HG03469 (cell line): Measurements from ENCODE around the gene LSAMP.

Experiments
- ATAC-seq: cut with Tn5 transposase; IDR thresholded peaks from one replicate; pipeline ENCODE4 v1.9.1; 2021; ENCODE audit warnings: mild to moderate bottlenecking, moderate library complexity, moderate number of reproducible peaks; ENCODE audit not compliant: unreplicated experiment

The LSAMP gene

DNA sequence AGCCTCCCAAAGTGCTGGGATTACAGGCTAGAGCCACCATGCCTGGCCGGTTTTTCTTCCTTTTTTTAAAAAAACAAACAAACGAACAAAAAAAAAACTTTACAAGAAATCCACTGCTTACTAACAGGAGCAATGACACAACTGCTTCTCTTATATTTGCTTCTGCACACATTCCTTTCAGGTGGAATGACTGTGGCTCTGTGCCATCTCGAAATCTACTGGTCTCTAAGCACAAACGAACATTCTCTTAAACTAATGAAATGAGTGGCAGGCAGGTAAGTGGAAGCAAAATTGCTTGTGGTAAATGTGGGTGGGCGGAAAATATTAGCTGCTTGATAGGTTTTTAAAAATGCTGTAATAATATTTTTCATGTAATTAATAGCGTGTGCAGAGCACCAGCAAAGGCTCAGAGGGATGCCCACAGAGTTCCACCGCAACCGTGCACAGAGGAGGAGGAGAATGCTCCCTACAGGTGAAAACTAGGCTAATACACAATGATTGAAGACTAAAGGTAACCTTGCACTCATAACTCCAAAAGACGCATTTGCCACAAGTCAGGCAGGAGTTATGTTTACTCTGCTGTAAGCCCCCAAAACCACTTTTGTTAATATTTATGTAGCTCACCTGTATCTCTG is 77.4 kb downstream of the LSAMP start:
- no peak for ATAC-seq

DNA sequence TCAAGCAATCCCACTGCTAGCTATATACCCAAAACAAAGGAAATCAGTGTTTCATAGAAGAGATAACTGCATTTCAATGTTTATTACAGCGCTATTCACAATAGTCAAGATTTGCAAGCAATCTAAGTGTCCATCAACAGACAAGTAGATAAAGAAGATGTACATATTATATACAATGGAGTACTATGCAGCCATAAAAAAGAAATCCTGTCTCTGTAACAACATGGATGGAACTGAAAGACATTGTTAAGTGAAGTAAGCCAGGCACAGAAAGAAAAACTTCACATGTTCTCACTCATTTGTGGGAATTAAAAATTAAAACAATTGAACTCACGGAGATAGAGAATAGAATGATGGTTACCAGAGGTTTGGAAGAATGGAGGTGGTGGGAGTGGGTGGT is 89.2 kb downstream of the LSAMP start:
- no peak for ATAC-seq

DNA sequence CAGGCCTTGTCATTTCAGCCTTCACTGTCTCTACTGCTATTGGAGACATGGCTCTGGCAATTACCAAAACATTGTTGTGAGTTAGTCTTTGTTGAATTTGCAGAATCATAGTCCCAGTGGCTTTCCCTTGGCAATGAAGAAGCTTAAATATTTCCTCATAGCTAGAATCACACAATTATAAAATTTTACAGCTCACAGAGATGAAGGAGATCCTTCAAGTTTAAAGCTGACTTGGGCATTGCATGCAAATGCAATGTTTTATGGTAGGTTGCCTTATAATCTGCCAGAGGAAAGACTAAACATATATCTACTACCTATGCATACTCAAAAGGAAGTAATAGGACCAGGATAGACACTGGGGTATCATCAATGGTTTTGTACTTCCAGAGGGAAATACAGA is 90.9 kb downstream of the LSAMP start:
- ATAC-seq: no peak

DNA sequence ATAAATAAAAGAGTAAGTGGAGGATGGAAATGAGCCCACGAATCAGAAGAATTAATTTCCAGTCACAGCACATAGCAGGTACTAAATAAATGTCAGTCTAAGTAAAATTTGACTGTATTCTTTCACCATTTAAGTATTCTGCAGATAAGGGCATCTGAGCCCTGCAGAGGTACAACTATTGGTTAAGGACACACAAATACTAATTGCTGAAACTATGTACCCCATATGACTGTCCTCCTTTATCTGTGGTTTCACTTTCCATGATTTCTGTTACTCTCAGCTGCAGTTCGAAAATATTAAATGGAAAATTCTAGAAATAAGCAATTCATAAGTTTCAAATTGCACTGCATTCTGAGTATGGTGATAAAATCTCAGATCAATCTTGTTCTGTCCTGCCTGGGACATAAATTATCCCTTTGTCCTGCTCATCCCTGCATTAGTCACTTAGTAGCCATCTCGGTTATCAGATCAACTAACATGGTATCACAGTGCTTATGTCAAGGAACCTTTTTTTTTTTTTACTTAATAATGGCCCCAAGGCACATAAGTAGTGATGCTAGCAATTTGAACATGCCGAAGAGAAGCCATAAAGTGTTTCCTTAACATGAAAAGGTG is 95.1 kb downstream of the LSAMP start:
- no peak for ATAC-seq

DNA sequence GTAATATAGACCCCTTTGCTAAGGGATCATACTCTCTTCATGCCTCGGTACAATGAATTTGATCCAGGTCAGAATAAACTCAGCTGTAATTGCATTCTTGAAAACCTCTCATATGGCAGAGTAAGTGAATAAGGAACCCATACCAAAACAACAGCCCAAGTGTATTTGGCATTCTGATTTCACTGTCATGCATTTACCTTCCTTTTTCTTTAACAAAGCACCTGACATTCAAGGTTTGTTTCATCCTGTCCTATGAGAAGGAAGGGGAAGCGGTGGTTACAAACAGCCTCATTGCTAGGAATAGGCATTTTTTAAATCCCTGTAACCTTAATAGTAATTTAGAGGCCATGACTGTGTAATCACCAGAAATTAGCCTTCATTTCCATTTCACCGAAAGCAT is 97.1 kb downstream of the LSAMP start:
- no peak for ATAC-seq

DNA sequence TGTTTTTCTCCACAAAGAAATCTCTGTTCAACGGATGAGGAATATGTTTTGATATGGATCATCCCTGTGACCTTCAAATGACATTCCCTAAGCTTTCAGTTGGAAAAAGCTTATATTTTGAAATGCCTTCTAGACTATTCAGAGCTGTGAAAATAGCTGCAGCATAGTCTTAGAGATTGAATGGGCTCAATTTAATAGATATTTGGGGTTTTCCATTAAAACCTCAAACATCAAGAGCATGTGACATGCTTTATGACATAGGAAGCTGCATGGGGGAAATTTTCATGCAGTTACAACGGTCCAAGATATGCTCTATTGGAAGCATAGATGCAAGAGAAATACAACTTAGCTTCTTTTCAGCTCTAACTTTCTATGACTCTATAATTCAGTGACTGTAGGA is 102.8 kb downstream of the LSAMP start:
- no peak for ATAC-seq

DNA sequence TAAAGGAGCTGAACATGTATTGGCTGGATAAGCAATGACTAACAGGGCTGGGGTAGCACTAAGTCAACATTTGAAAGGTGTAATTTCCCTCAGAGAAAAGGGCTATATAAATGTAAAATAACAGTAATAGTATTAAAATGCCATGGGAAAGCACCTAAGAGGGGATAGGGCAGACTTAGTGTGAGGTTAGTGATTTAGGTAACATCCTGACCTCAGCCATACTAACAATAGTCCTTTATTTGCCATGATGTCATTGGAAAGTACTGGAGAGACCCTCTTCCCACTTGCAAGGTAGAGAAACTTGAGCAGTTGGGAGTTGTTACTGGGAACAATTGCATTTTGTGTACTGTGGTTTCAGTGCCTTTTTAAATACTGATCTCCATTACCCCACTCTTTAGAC is 103.4 kb downstream of the LSAMP start:
- ATAC-seq: no peak

DNA sequence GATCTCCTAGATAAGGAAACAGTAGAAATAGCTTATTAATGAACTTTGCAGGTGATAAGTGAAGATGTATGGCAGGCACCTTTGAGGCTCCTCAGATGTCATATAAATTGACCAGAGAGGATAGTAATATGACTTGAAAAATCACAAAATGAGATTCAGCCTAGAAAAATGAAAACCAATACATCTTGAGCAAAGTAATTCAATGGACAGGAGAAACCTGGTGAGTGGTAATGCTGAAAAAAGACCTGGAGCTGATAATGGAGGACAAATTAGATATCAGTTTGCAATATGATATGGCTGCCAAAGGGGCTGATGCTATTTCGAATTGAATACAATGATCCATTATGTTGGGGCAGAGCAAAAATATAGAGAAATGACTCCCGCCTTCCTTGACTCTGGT is 103.9 kb downstream of the LSAMP start:
- no peak for ATAC-seq

DNA sequence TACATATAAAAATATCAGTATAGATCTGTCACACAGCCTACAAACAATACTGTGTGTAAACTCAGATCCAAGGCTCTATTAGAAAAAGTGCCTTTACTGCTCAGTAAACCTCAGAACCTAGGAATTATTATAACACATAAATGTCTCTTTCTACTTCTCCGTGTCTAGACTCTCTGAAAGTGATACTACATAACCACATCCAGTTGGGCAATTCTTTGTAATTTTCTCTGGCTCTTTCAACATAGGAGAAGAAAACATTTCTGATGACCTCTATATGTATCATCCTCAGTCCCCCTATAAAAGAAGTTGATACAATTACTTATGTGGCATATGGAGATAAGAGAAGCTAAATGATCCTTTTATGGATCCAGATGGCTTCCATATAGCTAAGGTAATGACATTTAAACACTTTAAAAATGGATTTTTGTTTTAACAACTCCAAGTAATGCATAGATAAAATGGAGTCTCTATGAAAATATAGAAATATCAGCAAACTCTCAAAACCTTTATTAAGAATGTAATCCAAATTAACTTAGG is 104.5 kb downstream of the LSAMP start:
- ATAC-seq: no peak

DNA sequence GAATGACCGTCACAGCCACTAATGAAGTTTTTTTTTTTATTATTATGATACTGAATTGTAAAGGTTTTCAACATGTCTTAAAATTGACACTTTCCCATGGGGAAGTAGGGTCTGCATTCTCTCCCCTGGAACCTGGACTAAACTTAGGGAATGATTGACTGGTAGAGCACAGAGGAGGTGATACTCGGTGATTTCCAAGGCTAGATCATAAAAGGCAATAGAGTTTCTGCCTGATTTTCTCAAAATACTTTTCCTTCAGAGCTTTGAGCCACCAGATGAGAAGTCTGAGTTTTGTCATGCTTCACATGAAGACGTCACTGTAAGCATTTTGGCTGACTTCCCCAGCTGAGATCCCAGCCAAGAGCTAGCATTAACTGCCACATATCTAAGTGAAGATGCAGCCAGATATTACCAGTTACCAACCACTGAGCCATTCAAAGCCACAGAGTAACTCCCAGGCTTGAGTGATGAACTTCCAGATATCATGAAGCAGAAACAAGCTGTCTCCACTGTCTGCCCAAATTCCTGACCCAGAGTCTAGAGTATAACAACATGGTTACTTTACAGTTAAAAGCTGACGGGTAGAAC is 105.8 kb downstream of the LSAMP start:
- no peak for ATAC-seq

DNA sequence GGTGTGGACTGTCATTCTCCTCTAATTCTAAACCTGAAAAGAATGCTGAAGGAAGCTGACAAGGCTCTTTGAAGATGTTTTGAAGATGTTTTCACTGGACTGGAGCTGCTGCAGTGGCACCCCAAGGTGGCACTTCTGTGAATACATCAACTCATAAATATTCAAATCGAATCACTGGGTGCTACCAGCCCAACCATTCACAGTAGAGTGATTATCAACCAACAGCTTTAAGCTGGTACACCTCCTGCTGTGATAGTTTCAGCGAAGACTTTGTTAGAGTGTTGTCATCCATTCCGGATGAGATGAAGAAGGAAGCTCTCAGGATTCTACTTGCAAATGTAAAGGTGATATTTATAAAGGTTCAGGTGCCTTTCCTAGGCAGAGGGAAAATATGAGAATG is 106.6 kb downstream of the LSAMP start:
- ATAC-seq: no peak

DNA sequence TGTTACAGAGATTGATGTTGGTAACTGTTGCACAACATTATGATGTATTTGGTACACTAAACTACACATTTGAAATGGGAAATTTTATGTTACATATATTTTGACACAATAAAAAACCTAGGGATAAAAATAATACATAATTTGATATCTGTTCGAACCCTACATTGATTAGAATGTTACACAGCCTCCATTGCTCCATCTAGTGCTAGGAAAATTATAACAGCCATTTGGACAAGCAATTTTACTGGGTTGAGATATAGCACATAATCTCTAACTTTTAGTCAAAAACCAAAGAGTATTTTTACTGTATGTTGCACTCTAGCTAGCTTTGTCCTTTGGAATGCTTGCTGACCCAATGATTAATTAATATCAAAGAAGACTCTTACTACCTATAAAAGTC is 108.1 kb downstream of the LSAMP start:
- ATAC-seq: no peak

DNA sequence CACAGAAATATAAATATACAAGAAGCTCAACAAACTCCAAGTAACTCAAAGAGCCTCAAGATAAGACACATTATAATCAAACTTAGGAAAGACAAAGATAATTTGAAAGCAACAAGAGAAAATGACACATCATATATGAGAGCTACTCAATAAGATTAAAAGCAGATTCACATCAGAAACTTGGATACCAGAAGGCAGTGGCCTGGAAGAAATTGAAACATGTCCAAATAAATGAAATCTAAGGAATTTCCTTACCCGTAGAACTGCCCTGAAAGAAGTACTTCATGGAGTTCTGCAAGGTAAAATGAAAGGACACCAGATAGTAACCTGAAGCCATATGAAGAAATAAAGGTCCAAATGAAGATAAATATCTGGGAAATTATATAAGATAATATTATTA is 113.9 kb downstream of the LSAMP start:
- no peak for ATAC-seq

DNA sequence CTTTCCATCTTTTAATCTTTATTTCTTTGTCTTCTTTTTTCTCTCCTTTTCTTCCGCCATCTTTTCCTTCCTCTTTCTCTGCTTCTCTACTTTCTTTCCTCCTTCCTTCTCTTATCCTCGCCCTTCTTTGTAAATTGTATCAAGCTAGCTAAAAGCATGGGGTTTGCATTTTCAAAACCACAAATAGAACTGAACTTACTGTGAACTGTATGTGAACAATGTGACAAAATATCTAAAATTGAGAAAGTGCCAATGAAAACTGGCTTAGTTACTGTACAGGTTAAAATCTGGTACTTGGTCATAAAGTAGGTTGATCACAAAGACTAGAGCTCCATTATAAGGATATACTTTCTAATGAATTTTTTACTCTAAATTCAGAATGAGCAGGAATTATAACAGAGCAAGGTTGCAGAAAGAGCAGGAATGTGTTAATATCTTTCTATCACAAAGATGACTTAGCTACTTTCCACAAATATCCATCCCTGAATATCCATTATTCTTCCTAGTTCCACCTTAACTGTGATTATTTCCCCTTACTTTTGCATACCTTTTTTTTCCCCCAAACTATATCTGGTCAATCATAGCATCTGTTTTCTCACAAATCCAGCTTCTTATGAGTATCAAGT is 122.4 kb downstream of the LSAMP start:
- ATAC-seq: no peak

DNA sequence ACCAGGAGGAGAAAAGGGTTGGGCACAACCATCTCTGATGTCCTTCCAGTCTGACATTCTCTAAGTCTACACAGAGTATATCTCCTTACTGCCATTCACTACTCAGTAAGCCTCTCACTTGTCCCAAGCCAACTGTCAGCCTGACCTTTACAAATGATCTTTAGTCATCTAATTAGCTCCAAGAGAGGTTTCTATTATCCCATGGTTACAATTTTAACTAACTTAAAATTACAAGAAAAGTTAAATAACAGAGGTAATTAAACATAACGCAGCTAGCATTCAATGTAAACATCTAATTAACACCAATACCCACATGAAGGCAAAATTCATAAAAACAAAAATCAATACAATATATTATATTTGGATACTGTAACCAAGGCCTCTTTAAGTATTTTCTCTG is 126.9 kb downstream of the LSAMP start:
- ATAC-seq: no peak

DNA sequence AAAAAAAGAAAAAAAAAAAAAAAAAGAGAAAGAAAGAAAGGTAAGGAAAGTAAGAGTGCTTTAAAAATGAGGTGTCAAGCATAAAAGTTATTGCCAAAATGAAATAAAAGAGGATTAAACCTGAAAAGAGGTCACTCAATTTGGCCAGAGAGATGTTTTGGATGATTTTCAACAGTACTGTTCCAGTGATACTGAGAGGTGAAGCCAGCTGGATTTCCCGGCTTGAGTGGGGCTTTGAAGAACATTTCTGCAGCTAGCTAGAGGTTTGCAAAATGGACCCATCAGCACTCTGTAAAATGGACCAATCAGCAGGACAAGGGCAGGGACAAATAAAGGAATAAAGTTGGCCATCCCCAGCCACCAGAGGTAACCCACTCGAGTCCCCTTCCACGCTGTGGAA is 128.5 kb downstream of the LSAMP start:
- no peak for ATAC-seq

DNA sequence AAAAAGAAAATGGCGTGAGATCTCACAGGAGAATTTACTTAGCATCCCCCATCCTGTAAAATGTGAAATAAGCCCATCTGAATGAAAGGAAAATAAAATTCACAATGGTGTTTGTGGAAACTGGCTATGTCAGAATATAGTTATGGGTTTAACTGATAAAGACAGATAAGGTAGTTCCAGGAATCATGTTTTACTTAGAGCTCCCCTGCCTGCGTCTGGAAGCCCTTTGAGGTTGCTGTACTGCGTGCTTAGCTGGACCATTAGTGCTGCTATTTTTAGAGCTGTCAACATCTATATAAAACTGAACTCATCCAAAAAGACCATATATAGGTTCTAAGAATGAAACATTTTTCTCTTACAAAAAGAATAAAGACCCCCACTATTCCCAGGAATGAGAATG is 130.8 kb downstream of the LSAMP start:
- ATAC-seq: no peak

DNA sequence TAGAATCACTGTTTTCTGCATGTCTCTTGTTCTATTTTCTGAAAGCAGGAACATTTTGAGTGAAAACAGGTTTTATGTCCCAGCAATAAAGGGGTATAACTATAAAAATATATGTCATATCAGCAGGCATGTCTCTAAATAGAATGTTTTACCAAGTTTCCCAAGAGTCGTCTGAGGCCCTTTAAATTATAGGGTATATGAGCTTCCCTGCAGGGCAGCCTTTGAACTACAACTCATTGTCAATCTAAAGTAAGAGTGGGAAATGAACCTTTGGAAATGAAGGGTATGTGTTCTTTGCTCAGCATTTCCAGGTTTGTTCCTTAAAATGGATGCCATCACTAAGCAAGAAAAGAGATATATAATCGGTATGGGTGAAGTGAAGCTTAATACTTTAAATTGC is 138.6 kb downstream of the LSAMP start:
- ATAC-seq: no peak

DNA sequence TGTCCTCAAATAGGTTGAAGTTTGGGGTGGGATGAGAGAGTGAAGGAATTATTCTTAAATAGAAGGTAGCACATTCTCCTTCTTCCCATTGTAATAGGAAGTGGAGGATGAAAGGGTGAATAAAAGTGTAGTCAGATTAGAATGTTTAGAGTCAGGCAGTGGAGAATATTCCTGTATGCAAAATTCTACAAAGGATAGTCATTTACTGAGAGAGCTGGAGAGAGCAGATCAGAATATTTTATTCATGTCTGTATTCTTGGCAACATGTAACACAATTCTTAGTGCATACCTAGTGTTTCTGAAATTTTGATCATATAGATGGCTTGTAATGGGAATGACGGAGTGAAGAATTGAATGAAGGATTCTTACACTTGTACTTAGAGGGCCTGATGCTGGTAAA is 139.1 kb downstream of the LSAMP start:
- no peak for ATAC-seq

DNA sequence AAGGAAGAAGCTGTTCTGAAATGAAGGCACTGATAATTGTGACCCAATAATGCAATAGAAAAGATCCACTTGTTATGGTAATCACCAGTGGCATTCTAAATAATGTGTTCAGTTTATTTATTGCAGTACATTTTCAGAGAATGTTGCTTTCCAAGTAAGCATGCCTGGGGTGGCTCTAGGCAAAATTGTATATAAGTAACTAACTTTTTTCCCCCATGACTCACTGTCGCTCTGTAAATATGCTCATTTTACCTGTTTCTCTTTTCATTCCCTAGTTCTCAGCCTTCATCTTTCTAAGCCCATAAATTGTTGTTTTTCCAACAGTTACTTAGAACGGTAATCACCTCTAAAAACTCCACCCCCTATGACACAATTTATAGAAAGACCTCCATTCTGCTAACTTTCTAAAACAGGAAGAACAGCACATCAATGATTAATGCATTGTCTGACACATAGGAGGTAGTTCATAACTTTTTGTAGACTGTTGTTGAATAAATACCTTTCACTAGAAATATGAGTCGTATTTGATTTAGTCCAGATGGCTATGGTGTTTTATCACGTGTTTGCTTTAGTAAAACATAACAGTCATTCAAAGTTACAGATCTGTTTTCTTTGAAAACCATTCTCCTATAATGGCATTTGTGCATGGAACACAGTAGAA is 143.1 kb downstream of the LSAMP start:
- no peak for ATAC-seq

DNA sequence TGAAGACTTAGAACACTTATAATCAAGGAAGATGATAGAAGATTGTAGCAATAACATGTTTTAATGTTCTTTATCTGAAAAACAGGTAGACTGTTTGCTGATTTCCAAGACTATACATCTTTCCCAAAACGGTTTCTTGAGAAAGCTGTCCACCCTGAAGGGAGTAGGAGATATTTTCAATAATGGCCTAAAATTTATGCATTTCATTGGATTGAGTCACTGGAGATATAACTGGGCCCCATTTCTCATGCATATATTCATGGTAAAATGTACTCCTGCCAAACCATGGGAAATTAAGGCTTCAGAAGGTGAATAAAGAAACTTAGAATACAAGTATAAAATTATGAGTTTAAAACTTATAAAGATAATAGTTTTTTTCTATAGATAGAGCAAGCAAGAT is 143.9 kb downstream of the LSAMP start:
- ATAC-seq: no peak

DNA sequence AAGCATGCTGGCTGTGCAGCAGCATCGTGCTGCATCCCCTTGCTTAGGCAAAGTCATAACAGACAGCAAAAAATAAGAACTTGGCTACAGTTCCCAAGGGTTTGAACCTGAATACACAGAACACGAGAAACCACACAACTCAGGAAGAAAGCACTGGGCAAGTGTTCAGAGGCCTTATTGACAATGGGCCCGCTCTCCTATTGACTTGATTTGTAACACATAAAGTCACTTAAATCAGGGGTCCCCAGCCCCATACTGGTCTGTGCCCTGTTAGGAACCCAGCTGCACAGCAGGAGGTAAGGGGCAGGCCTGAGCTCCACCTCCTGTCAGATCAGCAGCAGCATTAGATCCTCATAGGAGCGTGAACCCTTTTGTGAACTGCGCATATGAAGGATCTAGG is 145.1 kb downstream of the LSAMP start:
- no peak for ATAC-seq
